Bronchial epithelial cell (primary cell): ENCODE measurements around the gene DHRS1. TPM values are rescaled to one million over a fixed set of nuclear protein-coding genes. Genes with fewer than 3 reads are reported as not detected.

Source experiments
- DNase-seq: peaks from one replicate; pipeline ENCODE4 v3.0.0-alpha.2; 2010; ENCODE audit warnings: low read depth
- FAIRE-seq: peaks from 2 replicates; lab custom pipeline; 2011; peaks lifted over from hg19 to GRCh38; lab: Jason Lieb, UNC
- H3K27me3 ChIP-seq: 2 replicates; pipeline ENCODE4 v1.5.1; 2011; ENCODE audit warnings: low read length; ENCODE audit not compliant: control insufficient read depth, insufficient read depth
- H3K36me3 ChIP-seq: 2 replicates; pipeline ENCODE4 v1.5.1; 2011; ENCODE audit warnings: low read length; ENCODE audit not compliant: control insufficient read depth, insufficient read depth
- H3K4me3 ChIP-seq: 2 replicates; pipeline ENCODE4 v1.5.1; 2011; ENCODE audit warnings: mild to moderate bottlenecking, low read depth, low read length, control low read depth
- CTCF ChIP-seq: IDR thresholded peaks from 2 replicates; pipeline ENCODE4 v1.5.1; 2011; ENCODE audit warnings: mild to moderate bottlenecking, moderate library complexity, low read length, control low read depth, inconsistent platforms; ENCODE audit not compliant: insufficient read depth, severe bottlenecking
- total RNA-seq: library from RNA; depleted of rRNA; stranded (reverse); fragments of >200 nt; gene quantifications from 2 replicates; pipeline ENCODE4 v1.2.1, GENCODE V29; 2014

The DHRS1 gene
- total RNA-seq, 1 donor from 2014 or later: 16.6 TPM

- FAIRE-seq: no peak
Measured at GRCh38 chr14:24269910-24270536, 29.6 kb downstream of the DHRS1 start.

DNA sequence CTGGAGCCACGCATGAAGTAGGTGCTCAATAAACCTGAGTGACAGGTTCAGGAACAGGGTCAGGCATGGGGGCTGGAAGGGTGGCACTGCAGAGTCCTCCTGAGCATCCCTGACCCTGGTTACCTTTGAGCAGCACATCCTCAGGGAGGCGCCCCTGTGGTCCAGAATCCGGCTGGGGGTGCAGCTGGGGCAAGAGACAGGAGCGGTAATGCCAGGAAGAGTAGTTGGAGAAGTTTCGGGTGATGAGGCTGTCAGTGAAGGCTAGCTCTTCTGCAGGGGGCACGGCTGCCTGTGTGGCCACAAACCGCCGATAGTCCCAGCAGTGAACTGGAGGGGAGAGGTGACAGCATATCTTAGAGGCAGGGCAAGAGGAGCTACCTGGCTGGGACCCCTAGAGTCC lies 30.2 kb downstream of the DHRS1 start:
- TF ChIP-seq CTCF: no peak
- no peaks in the 10 kb centered on the region for H3K27me3 ChIP-seq
- DNase-seq: no peak
- no peak for FAIRE-seq
- peaks cover 30% of the 10 kb centered on the region for H3K36me3 ChIP-seq
- H3K4me3 ChIP-seq: no peak overlapping the region

More at GRCh38 chr14:24269910-24270536, 29.6 kb downstream of the DHRS1 start:
- no peak for DNase-seq
- no peaks in the 10 kb centered on the region for H3K27me3 ChIP-seq
- H3K36me3 ChIP-seq: peaks cover 30% of the 10 kb centered on the region
- no peak for TF ChIP-seq CTCF
- no peak overlapping the region for H3K4me3 ChIP-seq

DNA sequence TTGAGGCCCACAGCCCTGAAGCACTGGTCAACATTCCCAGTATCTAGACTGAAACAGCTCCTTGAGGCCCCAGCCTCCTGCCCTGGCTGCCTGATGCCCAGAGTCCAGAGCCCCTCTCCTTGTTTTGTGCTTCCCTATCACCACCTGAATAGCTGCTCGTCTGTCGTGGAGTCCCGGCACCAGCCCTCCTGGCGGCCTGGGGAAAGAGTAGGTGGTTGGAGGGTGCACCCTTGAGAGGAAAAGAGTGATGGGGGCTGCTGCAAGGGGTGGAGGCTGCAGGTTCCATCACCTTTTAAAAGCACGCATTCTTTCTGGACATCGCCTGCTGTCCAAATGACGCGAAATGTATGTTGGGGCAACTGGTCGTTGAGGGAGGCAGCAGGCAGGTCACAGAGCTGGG lies 31.4 kb downstream of the DHRS1 start:
- no peaks in the 10 kb centered on the region for H3K27me3 ChIP-seq
- peaks cover 30% of the 10 kb centered on the region for H3K36me3 ChIP-seq
- H3K4me3 ChIP-seq: no peak overlapping the region
- no peak for DNase-seq
- no peak for TF ChIP-seq CTCF
- FAIRE-seq: no peak

GRCh38 chr14:24267516-24267915 lies 32.1 kb downstream of the DHRS1 start:
- no peak for DNase-seq
- Histone ChIP-seq H3K4me3 (no peak overlapping the region), H3K27me3 (no peaks in the 10 kb centered on the region), H3K36me3 (peaks cover 32% of the 10 kb centered on the region)
- TF ChIP-seq CTCF: no peak
- no peak for FAIRE-seq

DNA sequence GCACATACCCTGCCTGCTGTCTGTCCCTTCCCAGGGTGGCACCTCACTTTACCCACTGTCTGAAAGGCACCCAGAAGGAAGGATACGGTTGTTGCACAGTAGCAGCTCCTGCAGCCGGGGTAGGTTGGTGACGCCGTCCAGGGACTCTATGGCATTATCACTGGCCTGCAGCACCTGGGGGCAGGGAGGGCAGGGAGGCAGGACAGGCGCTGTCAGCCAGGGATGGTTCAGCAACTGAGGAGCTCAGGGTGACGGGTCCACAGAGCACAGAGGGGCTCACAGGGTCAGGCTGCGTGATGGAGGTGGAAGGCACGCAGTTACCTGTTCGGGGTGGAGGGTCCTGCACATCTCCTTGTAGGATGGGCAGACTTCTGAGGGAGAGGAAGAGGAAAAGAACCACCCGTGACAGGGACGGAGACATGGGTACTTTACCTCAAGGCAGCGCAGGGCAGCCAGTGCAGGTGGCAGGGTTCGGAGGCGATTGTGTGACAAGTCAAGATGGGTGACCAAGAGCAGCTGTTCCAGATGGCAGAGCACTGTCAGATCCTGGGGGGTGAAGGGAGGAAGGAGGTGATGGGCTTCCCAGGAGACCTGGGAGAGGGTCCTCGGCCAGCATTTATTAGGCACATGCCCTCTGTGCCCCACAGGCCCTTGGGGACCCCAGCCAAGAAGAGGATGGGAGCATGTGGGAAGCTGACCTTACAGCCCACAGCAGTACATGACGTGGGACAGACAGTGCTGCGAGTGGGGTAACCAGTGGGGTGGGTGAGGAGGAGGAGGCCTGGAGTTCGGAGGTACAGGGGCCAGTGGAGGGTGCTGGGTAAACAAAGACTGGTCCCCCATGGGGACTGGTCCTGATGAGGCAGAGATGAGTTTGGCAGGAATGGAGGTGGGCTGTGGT lies 33.0 kb downstream of the DHRS1 start:
- DNase-seq (no peak), FAIRE-seq (no peak)
- Histone ChIP-seq H3K27me3 (no peaks in the 10 kb centered on the region), H3K36me3 (peaks cover 34% of the 10 kb centered on the region), H3K4me3 (no peak overlapping the region)
- TF ChIP-seq CTCF: no peak
